ENCODE data around the gene TBC1D9B.

TBC1D9B gene

DNA sequence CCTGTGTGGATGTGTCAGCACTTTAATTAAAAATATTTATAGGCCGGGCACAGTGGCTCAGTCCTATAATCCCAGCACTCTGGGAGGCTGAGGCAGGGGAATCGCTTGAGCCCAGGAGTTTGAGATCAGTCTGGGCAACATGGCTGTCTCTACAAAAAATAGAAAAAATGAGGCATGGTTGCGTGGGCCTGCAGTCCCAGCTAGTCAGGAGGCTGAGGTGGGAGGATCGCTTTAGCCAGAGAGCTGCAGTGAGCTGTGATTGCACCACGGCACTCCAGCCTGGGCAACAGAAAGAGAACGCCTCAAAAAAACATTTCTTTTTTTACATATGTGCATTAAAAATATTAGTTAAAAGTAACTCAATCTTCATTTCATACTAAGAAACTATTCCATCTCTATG, 6.2 kb downstream of the TBC1D9B start:
- TF ChIP-seq, protein P1, sequence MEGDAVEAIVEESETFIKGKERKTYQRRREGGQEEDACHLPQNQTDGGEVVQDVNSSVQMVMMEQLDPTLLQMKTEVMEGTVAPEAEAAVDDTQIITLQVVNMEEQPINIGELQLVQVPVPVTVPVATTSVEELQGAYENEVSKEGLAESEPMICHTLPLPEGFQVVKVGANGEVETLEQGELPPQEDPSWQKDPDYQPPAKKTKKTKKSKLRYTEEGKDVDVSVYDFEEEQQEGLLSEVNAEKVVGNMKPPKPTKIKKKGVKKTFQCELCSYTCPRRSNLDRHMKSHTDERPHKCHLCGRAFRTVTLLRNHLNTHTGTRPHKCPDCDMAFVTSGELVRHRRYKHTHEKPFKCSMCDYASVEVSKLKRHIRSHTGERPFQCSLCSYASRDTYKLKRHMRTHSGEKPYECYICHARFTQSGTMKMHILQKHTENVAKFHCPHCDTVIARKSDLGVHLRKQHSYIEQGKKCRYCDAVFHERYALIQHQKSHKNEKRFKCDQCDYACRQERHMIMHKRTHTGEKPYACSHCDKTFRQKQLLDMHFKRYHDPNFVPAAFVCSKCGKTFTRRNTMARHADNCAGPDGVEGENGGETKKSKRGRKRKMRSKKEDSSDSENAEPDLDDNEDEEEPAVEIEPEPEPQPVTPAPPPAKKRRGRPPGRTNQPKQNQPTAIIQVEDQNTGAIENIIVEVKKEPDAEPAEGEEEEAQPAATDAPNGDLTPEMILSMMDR (IDR thresholded peaks at IDR 0.05; ENCODE audit: extremely low read depth, missing control alignments), result no peak
- no peak for DNase-seq (ENCODE audit: low spot score)

DNA sequence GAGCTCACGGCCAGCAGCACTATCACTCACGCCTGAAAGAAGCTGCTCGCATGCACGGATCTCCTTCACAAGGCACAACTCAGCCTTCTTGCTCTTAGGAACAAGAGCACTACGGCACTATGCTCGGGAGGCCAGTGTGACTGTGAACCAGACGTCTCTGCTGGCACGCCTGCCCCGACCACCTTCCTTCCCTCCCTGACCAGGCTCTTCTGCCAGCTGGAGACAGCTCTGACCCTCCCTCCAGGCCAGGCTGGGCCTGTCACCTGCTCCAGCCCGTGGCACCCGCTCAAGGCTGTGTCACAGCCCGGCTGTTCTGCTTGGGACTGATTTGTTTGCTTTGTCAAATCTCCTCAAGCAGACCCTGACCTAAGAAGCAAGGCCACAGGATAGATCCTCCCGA, 7.0 kb downstream of the TBC1D9B start:
- TF ChIP-seq, protein P1 (IDR thresholded peaks at IDR 0.05; ENCODE audit: extremely low read depth, missing control alignments), result no peak
- no peak for DNase-seq (ENCODE audit: low spot score)

DNA sequence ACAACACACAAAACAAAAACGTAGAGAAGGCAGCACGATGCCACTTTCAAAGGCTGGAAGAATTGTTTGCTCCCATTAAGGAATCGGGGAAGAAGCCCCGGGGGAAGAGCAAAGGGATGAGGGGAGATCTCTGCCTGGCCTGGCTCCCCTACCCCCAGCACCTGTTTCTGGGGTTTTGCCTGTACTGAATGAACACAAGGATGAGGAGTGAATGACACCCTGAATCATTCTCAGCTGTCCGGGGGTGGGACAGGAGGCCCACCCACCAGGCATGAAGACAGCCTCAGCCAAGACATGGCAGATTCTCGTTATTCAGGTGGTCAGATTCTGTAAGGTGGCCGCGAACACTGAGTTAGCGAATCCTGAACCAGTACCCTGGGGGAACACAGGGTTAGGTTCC, 7.5 kb downstream of the TBC1D9B start:
- DNase-seq (ENCODE audit: low spot score), result no peak
- TF ChIP-seq, protein P1 (IDR thresholded peaks at IDR 0.05; ENCODE audit: extremely low read depth, missing control alignments), result no peak

DNA sequence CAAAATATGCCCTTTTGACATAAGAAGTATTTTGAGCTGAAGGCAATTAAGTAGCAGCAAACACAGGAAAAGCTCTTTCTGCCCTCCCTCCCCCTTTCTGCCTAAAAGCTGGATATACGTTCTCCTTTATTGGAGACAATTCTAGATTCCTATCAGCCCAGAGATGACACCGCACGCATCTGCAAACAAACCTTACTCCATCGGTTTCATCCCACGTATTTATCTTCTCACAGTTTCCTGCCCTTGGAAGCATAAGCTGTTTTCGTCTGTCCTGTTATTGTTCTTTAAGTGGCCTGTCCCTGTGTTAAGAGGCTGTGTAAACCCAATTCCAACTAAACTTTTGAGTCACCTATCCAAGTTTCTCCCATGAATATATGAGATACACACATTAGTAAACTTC, 11.8 kb downstream of the TBC1D9B start:
- TF ChIP-seq, protein P1 (IDR thresholded peaks at IDR 0.05; ENCODE audit: extremely low read depth, missing control alignments), result no peak

DNA sequence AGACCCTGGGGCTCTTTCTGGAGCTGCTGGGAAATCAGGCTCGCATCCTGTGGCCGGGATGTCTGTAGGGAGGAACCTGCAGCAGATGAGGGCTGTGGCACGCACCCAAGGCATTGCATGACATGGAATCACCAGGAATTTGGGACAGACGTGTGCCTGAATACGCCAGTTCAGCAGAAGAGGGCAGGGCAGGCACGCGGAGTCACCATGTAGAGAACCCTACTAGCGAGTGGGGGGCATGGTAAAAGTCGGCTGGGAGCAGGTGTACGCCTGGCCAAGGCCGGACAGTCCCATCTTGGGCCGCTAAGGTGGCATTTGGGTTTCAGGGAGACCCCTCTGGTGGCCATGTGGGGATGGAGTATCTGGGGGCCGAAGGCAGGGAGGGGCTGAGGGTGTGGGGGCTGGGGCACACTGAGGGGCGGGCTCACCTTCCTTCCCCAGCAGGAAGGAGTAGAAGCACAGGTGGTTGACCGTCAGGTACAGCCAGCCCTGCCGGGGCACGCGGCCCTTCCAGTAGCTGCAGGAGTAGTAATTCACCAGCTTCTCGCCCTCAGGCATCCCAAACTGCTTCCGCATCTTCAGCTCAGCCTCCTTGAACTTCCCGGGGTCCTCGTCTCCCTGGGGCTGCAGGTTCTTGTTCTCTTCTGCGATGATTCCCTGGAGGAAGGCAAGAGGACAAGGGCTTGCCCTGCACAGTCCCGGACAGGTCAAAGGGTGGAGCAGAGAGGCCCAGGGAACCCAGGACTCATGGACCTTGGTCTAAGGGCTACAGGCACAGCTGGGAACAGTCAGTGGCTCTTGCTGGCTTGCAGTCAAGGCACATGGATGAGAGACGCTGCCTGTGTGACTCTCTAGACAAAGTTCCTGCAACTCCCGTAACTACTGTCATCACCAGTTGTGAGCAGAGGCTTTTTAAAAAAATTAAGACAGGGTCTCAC, 13.5 kb downstream of the TBC1D9B start:
- TF ChIP-seq, protein P1 (IDR thresholded peaks at IDR 0.05; ENCODE audit: extremely low read depth, missing control alignments), result no peak
- no peak for DNase-seq (ENCODE audit: low spot score)

More for the DNA sequence above, 11.8 kb downstream of the TBC1D9B start:
- no peak for DNase-seq (ENCODE audit: low spot score)

DNA sequence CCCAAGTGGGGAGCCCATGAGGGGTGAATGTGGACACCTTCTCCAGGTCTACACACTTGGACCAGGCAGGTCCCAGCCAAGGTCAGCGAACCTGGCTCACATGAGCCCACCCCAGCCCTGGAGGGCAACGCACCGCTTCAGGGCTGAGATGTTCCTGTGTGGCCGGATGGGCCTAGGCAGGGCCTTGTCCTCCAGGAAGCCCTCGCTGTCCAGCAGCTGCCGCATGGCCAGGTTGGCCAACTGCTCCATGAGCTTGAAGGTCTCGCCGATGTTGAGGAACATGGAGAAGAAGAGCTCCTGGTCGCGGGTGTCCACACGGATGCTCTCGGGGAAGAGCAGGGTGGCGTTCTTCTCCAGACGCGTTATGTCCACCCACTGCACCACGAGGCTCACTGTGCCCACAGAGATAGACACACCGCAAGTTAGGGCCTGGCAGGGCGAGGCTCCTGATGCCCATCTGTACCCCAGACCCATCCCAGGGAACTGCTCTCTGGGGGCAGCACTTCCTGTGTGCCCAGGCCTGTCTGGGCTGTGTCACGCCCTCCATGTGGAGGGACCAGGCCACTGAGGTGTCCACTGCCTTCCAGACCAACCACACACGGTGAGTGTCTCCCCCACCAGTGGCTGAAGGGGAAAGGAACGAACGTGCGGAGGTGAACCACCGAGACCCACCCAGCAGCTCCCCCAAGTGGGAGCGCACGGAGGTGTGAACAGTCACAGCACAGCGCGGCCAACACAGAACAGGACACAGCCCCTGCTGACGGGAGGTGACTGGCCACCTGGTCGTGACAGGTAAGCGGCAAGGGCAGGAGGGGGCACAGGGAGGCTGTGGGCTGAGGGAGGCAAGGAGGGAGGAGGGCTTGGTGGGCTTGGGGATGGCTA, 14.4 kb downstream of the TBC1D9B start:
- DNase-seq (ENCODE audit: low spot score), result no peak
- TF ChIP-seq, protein P1 (IDR thresholded peaks at IDR 0.05; ENCODE audit: extremely low read depth, missing control alignments), result no peak

DNA sequence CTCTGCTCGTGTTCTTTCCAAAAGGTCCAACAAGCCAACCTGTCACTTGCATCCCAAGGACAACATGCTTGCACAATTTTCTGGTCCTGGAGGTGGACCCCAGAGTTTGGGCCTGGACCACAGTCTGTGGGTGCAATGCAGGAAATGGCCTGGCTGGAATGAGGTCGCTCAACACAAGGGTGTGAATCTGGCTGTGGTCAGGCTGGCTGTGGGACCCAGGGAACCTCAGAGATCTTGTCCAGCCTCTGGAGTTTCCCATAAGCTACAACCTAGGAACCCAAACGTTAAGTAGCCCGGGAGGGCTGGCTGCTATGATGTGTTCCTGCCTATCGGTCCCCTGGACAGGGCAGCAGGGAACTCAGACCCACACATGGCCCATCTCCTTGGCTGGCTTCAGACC, 15.4 kb downstream of the TBC1D9B start:
- DNase-seq (ENCODE audit: low spot score), result no peak
- TF ChIP-seq, protein P1 (IDR thresholded peaks at IDR 0.05; ENCODE audit: extremely low read depth, missing control alignments), result no peak

All from GM20000 (cell line).